ENCODE results near the gene MERTK. TPM values are rescaled to one million over a fixed set of nuclear protein-coding genes. Genes with fewer than 3 reads are reported as not detected.

MERTK gene
- total and polyA plus RNA-seq, 2 of the 8 experiments (the other 6 are each of a cell fraction or from before 2014, with no cell fraction given), result 6.5 to 7.0 TPM

- ChIA-PET POLR2A (ENCODE audit: partially characterized antibody) (interaction anchor here (0.9 to 2.1 kb wide), 5 partner anchors 109 to 163 kb away, joined by 3 to 5 read pairs (median 3); partner anchors contain the start of gene MERTK), CTCF (ENCODE audit: partially characterized antibody) (interaction anchor here (0.6 to 5.1 kb wide), 24 partner anchors 9 to 163 kb away, joined by 3 to 54 read pairs (median 3); partner anchors contain the start of gene MERTK)
- Histone ChIP-seq H4K20me1 (replicated peaks in 1 of 2; ENCODE audit: control insufficient read depth in 1 of 2, insufficient read depth in 2 of 2, low read length in 2 of 2) (no peaks in the 10 kb centered on the region), H3K27ac (ENCODE audit: low read depth, low read length) (no peak overlapping the region), H3K9ac (replicated peaks in 1 of 4; ENCODE audit: extremely low read depth in 1 of 4, low read depth in 3 of 4, low read length in 3 of 4) (no peak overlapping the region; a peak in 1 of 7 replicates), H3K4me3 (ENCODE audit: extremely low read depth in 1 of 4, insufficient read depth in 2 of 4, low read depth in 3 of 4, low read length in 4 of 4) (no peak overlapping the region), H3K18ac (ENCODE audit: extremely low read depth, low read length) (no peak overlapping the region; the same call in 1 of the 2 replicates), H3K4me2 (ENCODE audit: insufficient read depth in 1 of 2, low read depth in 2 of 2, low read length in 2 of 2) (no peak overlapping the region), H3K23ac (ENCODE audit: insufficient read length) (no peak overlapping the region), H2BK15ac (ENCODE audit: low read length) (no peak overlapping the region), H2AFZ (ENCODE audit: low read length) (peak overlapping the region; percentile 67; the same call in 1 of the 2 replicates), H2BK5ac (ENCODE audit: low read depth, low read length) (no peak overlapping the region), H2BK20ac (ENCODE audit: low read length) (no peak overlapping the region), H3K14ac (ENCODE audit: insufficient read length) (no peak overlapping the region), H3K79me2 (ENCODE audit: control insufficient read depth in 1 of 2, insufficient read depth in 2 of 2, low read length in 2 of 2) (no peaks in the 10 kb centered on the region), H3K36me3 (ENCODE audit: control insufficient read depth in 2 of 4, insufficient read depth in 4 of 4, low read length in 3 of 4) (no peaks in the 10 kb centered on the region), H4K5ac (ENCODE audit: insufficient read length, low read depth, low read length) (no peak overlapping the region), H3K9me3 (ENCODE audit: insufficient read depth in 2 of 2, low read depth in 1 of 2, low read length in 1 of 2) (peaks cover 4 to 7% of the 10 kb centered on the region in 2 experiments; a peak in 3 of 4 replicates), H3K4ac (replicated peaks; ENCODE audit: insufficient read length, low read depth, low read length) (no peak overlapping the region), H3K27me3 (replicated peaks in 1 of 4; ENCODE audit: control insufficient read depth in 3 of 4, extremely low read depth in 1 of 4, insufficient read depth in 3 of 4, low read length in 3 of 4) (no peaks in the 10 kb centered on the region), H4K91ac (replicated peaks; ENCODE audit: insufficient read length, low read length) (no peak overlapping the region), H2BK12ac (ENCODE audit: low read depth, low read length) (no peak overlapping the region), H3K79me1 (ENCODE audit: low read depth, low read length) (no peaks in the 10 kb centered on the region), H3K23me2 (ENCODE audit: low read depth, low read length) (no peaks in the 10 kb centered on the region), H3K4me1 (replicated peaks in 1 of 4; ENCODE audit: control insufficient read depth in 3 of 4, insufficient read depth in 4 of 4, low read length in 3 of 4) (peaks cover 0 to 9% (median 4%) of the 10 kb centered on the region in 4 experiments; a peak in 4 of 7 replicates), H4K8ac (ENCODE audit: extremely low read depth, insufficient read depth, low read length) (no peak overlapping the region), H2BK120ac (replicated peaks; ENCODE audit: low read depth, low read length) (no peak overlapping the region), H3K56ac (replicated peaks; ENCODE audit: insufficient read length, low read depth, low read length) (no peak overlapping the region), H2AK5ac (ENCODE audit: low read depth, low read length) (no peak overlapping the region)
- WGBS, 2 experiments (ENCODE audit: extremely low coverage in 1 of 2, insufficient coverage in 1 of 2, insufficient read length in 1 of 2, insufficient replicate concordance in 2 of 2, low coverage in 1 of 2, low lambda C conversion rate in 2 of 2, missing lambda C conversion rate in 1 of 2), result 83% methylated on average over 7 of the region's 7 CpGs; no CpG with 5 or more reads in 1 of the 2 experiments
- FAIRE-seq, result no peak
- no peak for DNase-seq (ENCODE audit: low read depth in 1 of 2, low spot score in 2 of 2)
- TF ChIP-seq PHF8 (conservative IDR thresholded peaks at IDR 0.05; ENCODE audit: low read depth, low read length) (no peak), TEAD4 (IDR thresholded peaks at IDR 0.05; ENCODE audit: low read depth, low read length) (no peak), CBX5 (IDR thresholded peaks at IDR 0.05; ENCODE audit: low read depth, low read length) (no peak), HDAC2 (IDR thresholded peaks at IDR 0.05; ENCODE audit: borderline replicate concordance in 1 of 2, low read depth in 2 of 2, low read length in 2 of 2) (no peak), CTBP2 (IDR thresholded peaks at IDR 0.05; ENCODE audit: borderline replicate concordance, insufficient read depth, insufficient read length, low read length) (no peak), KDM5A (IDR thresholded peaks at IDR 0.05; ENCODE audit: low read length) (no peak), SP4 (IDR thresholded peaks at IDR 0.05; ENCODE audit: low read length) (no peak)
- TF ChIP-seq, protein P1, sequence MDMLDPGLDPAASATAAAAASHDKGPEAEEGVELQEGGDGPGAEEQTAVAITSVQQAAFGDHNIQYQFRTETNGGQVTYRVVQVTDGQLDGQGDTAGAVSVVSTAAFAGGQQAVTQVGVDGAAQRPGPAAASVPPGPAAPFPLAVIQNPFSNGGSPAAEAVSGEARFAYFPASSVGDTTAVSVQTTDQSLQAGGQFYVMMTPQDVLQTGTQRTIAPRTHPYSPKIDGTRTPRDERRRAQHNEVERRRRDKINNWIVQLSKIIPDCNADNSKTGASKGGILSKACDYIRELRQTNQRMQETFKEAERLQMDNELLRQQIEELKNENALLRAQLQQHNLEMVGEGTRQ (IDR thresholded peaks at IDR 0.05; ENCODE audit: low read length), result no peak
- TF ChIP-seq, protein P2, sequence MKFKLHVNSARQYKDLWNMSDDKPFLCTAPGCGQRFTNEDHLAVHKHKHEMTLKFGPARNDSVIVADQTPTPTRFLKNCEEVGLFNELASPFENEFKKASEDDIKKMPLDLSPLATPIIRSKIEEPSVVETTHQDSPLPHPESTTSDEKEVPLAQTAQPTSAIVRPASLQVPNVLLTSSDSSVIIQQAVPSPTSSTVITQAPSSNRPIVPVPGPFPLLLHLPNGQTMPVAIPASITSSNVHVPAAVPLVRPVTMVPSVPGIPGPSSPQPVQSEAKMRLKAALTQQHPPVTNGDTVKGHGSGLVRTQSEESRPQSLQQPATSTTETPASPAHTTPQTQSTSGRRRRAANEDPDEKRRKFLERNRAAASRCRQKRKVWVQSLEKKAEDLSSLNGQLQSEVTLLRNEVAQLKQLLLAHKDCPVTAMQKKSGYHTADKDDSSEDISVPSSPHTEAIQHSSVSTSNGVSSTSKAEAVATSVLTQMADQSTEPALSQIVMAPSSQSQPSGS (IDR thresholded peaks at IDR 0.05; ENCODE audit: low read length), result no peak
These were observed 149.3 kb downstream of the MERTK start for GRCh38 chr2:112047537-112048235.

Measured in H1 (cell line).